ENCODE data around the gene UBE2S. TPM values are rescaled to one million over a fixed set of nuclear protein-coding genes. Genes with fewer than 3 reads are reported as not detected.

The UBE2S gene
- total RNA-seq, 1 donor from 2014 or later: 69.9 TPM

DNA sequence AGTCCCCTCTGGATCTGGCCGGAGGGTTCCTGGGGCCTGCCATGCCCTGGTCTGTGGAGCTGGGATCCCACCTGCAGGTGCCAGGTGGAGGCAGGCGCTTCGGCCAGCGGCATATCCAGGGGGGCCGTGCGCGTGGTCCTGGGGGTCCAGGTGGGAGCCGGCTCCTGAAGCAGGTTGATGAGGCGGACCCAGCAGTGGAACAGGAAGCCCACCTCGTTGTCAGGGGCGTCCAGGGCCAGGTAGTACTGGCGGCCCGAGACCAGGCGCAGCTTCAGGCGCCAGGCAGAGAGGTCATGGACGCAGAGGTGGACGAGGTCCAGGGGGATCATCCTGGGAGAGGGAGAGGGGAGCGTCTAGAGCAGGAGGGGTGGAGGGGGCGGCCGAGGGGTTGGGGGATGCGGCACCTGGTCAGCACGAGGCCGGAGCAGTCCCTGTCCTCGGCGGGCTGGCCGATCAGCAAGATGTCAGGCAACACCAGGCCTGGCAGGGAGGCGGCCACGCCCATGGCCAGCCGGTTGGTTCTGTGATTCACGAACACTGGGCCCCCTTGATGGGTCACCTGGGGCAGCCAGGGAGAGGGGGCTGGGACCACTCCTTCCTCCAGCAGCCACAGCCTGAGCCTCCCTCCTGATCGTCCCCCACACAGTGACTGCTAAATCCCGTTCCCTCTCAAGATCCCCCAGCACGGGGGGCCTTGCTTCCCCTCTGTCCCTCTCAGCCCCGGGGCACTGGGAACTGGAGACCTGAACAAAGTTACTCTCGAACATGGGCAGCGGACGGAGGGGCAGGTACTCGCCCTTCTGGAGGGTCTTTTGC, 45.2 kb downstream of the UBE2S start:
- H3K36me3 Mint-ChIP-seq (ENCODE audit: insufficient read depth): no peaks in the 10 kb centered on the region
- no peaks in the 10 kb centered on the region for H3K9me3 Mint-ChIP-seq (ENCODE audit: low read depth)
- no peak overlapping the region for H3K4me3 Mint-ChIP-seq (ENCODE audit: low read depth)
- H3K27ac Mint-ChIP-seq: no peak overlapping the region
- H3K27me3 Mint-ChIP-seq: peaks cover 36% of the 10 kb centered on the region
- DNase-seq (ENCODE audit: low spot score, unreplicated experiment): no peak
- TF ChIP-seq CTCF (IDR thresholded peaks at IDR 0.05; ENCODE audit: unreplicated experiment): no peak
- no peaks in the 10 kb centered on the region for H3K4me1 Mint-ChIP-seq (ENCODE audit: low read depth)

DNA sequence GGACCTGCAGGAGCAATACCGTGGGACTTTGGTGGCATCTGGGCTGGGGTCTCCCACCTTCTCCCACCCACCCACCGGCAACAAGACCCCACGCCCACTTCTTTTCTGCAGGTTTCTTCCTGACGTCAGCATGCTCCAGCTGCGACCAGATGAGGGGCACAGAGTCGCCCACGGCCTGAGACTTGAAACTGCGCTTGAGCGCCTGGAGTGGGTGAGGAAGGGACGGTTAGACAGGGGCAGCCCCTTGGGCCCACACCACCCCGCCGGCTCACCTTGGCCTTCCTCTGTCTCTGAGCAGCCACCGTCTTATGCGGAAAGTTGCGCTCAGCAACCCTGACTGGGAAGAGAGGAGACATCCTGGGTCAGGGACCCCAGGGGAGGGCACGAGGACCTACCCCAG, 46.7 kb downstream of the UBE2S start:
- DNase-seq (ENCODE audit: low spot score, unreplicated experiment): no peak
- Mint-ChIP-seq H3K27ac (no peak overlapping the region), H3K36me3 (ENCODE audit: insufficient read depth) (no peaks in the 10 kb centered on the region), H3K9me3 (ENCODE audit: low read depth) (no peaks in the 10 kb centered on the region), H3K4me3 (ENCODE audit: low read depth) (no peak overlapping the region), H3K4me1 (ENCODE audit: low read depth) (no peaks in the 10 kb centered on the region), H3K27me3 (peaks cover 43% of the 10 kb centered on the region)
- no peak for TF ChIP-seq CTCF (IDR thresholded peaks at IDR 0.05; ENCODE audit: unreplicated experiment)

GRCh38 chr19:55358943-55359908, 48.4 kb downstream of the UBE2S start:
- Mint-ChIP-seq H3K27ac (no peak overlapping the region), H3K36me3 (ENCODE audit: insufficient read depth) (no peaks in the 10 kb centered on the region)

DNA sequence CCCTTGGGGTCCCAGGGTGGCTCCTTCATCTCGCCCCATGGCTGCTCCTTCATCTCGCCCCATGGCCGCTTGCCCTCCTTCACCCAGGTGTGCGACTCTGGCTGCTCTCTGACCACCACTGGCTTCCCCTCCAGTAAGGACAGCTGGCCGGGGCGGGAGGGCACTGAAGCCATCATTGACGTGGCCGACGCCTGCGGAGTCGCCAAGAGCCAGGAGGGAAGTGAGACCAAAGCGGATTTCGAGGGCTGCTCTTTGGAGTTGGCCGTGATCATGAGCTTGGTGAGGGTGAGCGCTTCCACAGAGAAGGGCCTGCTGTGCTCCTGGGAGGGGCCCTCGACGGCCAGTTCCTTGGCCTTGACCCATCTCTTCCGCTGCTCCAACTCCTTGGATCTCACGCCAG, 49.1 kb downstream of the UBE2S start:
- Mint-ChIP-seq H3K27me3 (peaks cover 46% of the 10 kb centered on the region), H3K36me3 (ENCODE audit: insufficient read depth) (no peaks in the 10 kb centered on the region), H3K9me3 (ENCODE audit: low read depth) (no peaks in the 10 kb centered on the region), H3K27ac (no peak overlapping the region), H3K4me1 (ENCODE audit: low read depth) (no peaks in the 10 kb centered on the region), H3K4me3 (ENCODE audit: low read depth) (no peak overlapping the region)
- no peak for DNase-seq (ENCODE audit: low spot score, unreplicated experiment)
- TF ChIP-seq CTCF (IDR thresholded peaks at IDR 0.05; ENCODE audit: unreplicated experiment): no peak

More at GRCh38 chr19:55358943-55359908, 48.4 kb downstream of the UBE2S start:
- Mint-ChIP-seq H3K9me3 (ENCODE audit: low read depth) (no peaks in the 10 kb centered on the region), H3K27me3 (peaks cover 49% of the 10 kb centered on the region), H3K4me3 (ENCODE audit: low read depth) (no peak overlapping the region), H3K4me1 (ENCODE audit: low read depth) (no peaks in the 10 kb centered on the region)
- no peak for DNase-seq (ENCODE audit: low spot score, unreplicated experiment)
- no peak for TF ChIP-seq CTCF (IDR thresholded peaks at IDR 0.05; ENCODE audit: unreplicated experiment)

- H3K4me3 Mint-ChIP-seq (ENCODE audit: low read depth): no peak overlapping the region
- H3K9me3 Mint-ChIP-seq (ENCODE audit: low read depth): no peaks in the 10 kb centered on the region
- peaks cover 78% of the 10 kb centered on the region for H3K27me3 Mint-ChIP-seq
- no peaks in the 10 kb centered on the region for H3K4me1 Mint-ChIP-seq (ENCODE audit: low read depth)
- DNase-seq (ENCODE audit: low spot score, unreplicated experiment): no peak
- TF ChIP-seq CTCF (IDR thresholded peaks at IDR 0.05; ENCODE audit: unreplicated experiment): no peak
- no peak overlapping the region for H3K27ac Mint-ChIP-seq
- no peaks in the 10 kb centered on the region for H3K36me3 Mint-ChIP-seq (ENCODE audit: insufficient read depth)
These were observed 52.3 kb downstream of the UBE2S start for GRCh38 chr19:55355213-55355821.

Data from progenitor cell of endocrine pancreas (in vitro differentiated cells).